Left ventricle myocardium superior (tissue), 1 donor: Measurements from ENCODE around the gene FAM221A. TPM values are rescaled to one million over a fixed set of nuclear protein-coding genes. Genes with fewer than 3 reads are reported as not detected.
"Not testable (repeated sequence)": the region's sequence is repeated elsewhere in the genome, so short reads cannot be mapped to it uniquely, and the experiment has no call there.

Source experiments
- ATAC-seq: fragments of 200-7000 bp; cut with Tn5 transposase; one replicate; pipeline ENCODE4 v1.9.1; 2020; ENCODE audit warnings: mild to moderate bottlenecking, moderate library complexity
- DNase-seq: peaks from one replicate; pipeline ENCODE4 v3.0.0-alpha.2; 2020
- intact Hi-C: fragments of 100-400 bp; cut with micrococcal nuclease; formaldehyde crosslinking; loops from one replicate; pipeline ENCODE4 v1.11.0; 2022
- long read RNA-seq: library from polyadenylated mRNA; unstranded; transcript quantifications from one replicate; pipeline ENCODE4 v2.0.0, GENCODE V29; 2021
- total RNA-seq: library from RNA; stranded (reverse); fragmentation: NEBNext Ultra II Directional; extraction: Animal tissue kit (Norgen Biotek cat#: 25700); gene quantifications from one replicate; pipeline ENCODE4 v1.2.1, GENCODE V29; 2021
- donor health status: DM: no; HTN: yes; CAD: no; lungs with severe emphysema.

Gene FAM221A, protein sequence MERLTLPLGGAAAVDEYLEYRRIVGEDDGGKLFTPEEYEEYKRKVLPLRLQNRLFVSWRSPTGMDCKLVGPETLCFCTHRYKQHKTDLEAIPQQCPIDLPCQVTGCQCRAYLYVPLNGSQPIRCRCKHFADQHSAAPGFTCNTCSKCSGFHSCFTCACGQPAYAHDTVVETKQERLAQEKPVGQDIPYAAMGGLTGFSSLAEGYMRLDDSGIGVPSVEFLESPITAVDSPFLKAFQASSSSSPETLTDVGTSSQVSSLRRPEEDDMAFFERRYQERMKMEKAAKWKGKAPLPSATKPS
- 2.1 TPM for total RNA-seq
- long read RNA-seq, partial matches to known transcripts: 0 of 3 reads
- long read RNA-seq, other reads (novel, unspliced or antisense): 1 of 3 reads

DNA sequence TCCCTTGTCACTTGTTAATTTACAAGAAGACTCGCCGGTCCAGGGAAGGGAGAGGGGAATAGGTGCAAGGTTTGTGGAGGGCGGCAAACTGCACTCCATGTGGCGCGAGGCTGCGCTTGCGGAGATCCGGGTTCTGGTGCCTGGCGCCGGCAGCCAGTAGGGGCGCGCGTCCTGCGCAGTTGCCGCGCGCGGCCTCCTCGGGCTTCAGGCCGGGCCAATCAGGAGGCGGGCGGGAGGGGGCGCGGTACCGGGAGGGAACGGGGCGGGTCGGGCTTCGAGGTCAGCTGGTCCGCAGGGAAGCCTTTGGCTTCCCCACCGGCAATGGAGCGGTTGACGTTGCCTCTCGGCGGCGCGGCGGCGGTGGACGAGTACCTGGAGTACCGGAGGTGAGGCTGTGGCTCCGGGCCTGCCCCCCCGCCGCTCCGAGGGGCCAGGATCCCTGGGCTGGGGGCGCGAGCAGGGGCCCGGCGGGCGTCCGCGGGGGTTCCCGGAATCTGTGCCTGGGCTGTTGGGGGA lies at the start of gene FAM221A:
TSS of gene FAM221A (plus strand) at position 302 of the 516 bp plus-strand sequence. CDS start at position 322, 20 bp downstream.
- ATAC-seq (peak; percentile 100), DNase-seq (peak; percentile 95)
- intact Hi-C loops: loop anchor here (10.0 kb wide), 1 partner anchor 85 kb away; the partner anchor contains the start of gene CCDC126

DNA sequence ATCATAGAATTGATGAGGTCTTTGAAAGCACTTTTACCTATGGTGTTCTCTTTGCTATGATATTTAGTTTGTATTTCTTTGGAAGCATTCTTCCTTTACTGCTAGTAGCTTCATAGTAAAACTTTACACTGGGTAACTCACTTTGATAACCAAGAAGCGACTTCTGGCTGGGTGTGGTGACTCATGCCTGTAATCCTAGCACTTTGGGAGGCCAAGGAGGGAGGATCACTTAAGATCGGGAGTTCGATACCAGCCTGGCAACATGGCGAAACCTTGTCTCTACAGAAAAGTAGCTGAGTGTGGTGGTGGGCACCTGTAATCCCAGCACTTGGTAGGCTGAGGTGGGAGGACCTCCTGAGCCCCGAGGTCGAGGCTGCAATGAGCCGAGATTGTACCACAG lies 46.6 kb upstream of the FAM221A start:
- ATAC-seq: no peak
- no peak for DNase-seq
- intact Hi-C loops: no loop called here

DNA sequence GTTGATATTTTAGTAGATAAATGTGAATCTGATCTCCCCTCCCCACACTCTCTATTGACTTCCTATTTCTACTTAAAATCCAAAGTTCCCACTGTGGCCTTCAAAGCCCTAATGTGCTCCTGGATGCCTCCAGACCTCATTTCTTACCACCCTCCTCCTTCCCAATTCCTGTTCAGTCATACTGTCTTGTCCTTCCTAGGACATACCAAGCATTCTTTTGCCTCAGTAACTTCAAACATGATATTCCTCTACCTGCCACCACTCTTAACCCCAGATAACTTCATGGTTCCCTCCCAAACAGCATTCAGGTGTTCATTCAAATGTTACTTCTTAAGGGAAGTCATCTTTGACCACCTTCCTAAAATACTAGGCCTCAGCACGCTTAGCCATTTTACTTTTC lies 34.2 kb upstream of the FAM221A start:
- DNase-seq (no peak), ATAC-seq (no peak)
- intact Hi-C loops: no loop called here

DNA sequence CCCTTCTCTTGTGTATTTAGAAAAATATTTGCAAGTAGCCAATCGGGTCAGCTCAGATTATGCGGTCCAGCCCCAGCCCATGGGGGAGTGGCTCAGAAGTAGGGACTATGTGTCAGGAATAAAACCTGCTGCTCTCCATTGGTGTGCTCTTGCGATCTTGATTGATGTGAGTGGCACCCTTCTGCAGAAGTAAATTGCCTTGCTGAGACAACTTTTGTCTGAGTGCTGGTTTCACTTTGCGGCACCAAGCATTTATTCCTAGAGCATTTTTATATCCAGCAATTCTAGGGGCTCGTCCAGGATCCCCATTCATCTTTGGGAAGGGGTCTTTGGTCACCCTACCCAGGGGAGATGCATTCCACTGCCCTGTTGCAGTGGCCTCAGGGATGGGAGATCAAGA lies 26.1 kb upstream of the FAM221A start:
- intact Hi-C loops: no loop called here
- ATAC-seq: no peak
- DNase-seq: no peak

DNA sequence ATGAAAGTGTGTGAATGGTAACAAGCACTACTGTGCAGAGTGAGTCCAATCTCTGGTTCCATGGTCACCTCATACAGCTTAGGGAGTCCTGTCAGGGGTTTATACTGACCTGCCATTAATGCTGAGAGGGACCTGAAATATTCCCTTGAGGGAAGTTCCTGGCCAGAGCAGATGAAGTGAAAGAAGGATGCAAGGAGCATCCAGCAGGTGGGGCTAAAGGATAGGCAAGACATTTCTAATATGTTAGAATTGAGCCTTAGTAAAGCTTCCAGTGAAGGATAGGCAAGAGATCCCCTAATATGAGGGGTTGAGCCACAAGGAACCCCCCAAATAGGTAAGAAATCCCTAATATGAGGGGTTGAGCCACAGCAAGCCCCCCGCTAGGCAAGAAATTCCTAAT lies 25.5 kb upstream of the FAM221A start:
- no peak for ATAC-seq
- intact Hi-C loops: no loop called here
- DNase-seq: no peak

DNA sequence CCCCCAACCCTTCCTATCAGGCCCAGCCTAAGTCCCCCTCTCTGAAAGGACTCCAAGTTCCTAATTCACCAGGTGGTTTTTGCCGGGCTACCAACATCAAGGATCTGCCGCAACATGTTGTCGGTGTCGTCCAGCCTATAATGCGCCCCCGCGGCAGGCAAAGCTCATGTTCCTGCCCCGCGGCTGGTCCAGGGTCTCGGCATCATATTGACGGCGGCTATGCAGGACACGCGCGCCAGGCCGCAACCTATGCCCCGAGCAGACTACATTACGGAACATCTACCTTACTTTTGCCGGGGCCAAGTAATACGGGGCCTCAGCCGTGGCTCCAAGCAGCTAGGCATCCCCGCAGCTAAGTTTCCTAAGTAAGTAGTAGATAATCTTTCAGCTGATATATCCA lies 24.6 kb upstream of the FAM221A start:
- no peak for DNase-seq
- ATAC-seq: no peak
- intact Hi-C loops: no loop called here

DNA sequence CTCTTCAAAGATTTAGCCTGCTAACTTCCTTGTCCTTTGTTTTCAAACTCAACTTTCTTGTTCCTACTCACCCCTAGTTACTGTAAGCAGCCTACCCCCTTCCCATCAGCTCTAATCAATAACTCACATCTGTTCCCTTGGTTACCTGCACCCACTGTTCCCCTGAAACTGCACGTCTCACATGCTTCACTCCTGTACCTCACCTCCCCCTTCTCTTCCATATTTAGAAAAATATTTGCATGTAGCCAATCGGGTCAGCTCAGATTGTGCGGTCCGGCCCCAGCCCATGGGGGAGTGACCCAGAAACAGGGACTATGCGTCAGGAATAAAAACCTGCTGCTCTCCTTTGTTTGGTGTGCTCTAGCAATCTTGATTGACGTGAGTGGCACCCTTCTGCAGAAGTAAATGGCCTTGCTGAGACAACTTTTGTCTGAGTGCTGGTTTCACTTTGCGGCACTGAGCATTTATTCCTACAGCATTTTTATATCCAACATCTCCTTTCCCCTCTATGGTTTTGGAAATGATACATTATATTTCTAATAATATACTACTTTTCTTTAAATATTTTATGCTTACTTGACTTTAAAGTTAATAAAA lies 21.1 kb upstream of the FAM221A start:
- DNase-seq (no peak), ATAC-seq (no peak)
- intact Hi-C loops: no loop called here

DNA sequence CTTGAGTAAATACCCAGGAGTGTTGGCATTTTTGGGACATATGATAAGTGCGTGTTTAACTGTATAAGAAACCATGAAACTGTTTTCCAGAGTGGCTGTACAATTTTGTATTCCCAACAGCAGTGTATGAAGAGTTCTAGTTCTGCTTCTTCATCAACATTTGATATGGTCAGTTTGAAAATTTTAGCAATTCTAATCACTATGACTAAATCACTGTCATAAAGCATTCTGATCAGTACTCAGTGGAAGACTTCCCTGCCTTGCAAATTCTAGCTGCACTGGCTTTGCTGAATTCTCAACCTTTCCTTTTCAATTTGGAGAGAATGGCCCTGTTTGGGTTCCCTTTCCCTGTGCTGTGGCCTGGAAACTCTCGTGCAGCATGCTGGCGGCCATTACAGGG lies 18.6 kb upstream of the FAM221A start:
- intact Hi-C loops: no loop called here
- DNase-seq (no peak), ATAC-seq (no peak)

DNA sequence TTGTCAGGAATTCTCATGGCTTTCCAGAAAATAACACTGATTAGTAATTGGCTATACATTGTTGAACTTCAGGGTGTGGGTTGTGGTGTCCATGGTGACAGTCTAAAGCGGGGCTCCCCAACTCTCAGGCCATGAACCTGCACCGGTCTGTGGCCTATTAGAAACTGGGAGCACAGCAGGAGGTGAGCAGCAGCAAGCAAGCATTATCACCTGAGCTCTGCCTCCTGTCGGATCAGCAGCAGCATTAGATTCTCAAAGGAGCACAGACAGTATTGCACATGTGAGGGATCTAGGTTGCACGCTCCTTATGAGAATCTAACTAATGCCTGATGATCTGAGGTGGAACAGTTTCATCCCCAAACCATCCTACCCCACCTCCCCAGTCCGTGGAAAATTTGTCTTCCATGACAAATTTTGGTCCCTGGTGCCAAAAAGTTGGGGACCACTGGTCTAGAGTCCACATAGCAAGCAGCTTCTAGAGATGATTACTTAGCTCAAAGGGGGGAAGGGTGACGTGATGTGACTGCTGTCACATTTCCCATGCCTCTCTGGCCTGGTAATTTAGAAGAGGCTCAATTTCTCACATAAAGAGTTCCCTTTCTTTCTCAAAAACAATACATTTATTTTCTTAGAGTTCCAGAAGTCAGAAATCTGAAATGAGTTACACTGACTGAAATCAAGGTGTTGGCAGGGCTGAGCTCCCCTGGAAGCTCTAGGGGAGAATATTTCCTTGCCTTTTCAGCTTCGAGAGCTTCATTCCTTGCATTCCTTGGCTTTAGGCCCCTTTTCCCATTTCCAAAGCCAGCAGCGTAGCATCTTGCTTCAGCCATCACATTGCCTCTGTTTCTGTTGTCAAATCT lies 17.6 kb upstream of the FAM221A start:
- ATAC-seq: no peak
- intact Hi-C loops: no loop called here
- no peak for DNase-seq

DNA sequence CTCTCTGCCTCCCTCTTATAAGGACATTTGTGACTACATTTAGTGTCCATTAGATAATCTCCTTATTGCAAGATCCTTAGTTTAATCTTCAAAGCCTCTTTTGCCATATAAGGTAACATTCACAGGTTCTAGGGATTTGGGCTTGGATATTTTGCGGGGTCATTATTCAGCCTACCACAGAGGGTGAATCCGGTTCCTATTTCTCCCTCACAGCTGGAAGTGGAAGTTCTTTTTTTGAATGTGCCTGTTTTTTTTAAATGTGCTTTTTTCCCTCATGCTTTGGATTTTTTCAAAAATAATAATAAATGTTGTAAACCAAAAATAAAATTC lies 17.1 kb upstream of the FAM221A start:
- no peak for ATAC-seq
- DNase-seq: no peak
- intact Hi-C loops: no loop called here

DNA sequence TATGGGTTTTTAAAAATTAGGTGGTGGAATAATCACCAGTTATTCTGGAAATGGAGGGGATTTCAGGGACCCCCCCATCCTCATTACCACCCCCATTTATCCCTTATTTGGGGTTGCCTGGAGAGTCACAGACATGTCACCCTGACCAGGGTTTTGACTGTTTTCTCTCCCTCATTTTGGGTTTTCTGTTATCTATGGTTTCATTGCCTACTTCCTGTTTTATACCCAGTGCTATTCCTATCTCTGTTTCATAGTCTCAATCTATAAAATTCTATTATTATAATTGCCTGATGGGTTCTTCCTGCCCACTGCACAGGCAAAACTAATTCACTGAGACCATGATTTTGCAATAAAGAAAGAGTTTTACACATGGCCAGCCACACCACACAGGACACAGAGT lies 15.9 kb upstream of the FAM221A start:
- intact Hi-C loops: no loop called here
- ATAC-seq (no peak), DNase-seq (no peak)

DNA sequence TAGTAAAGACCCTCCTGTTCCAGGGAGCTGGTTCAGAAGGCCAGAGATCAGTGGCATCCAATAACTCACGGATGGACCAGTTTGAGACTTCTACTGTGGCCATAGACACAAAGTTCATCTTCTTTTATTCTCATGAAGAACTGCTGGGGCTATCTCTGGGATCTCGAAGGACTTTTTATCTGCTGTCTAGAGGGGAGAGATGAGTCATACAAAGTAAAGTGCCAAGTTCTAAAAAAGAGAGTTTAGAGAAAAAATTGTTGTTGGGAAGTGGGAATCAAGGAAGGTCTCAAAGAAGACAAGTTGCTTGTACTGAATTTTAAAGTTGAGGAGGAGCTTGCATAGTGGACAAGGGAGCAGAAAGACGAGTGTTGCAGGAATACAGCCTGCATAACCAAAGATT lies 8.0 kb upstream of the FAM221A start:
- no peak for DNase-seq
- intact Hi-C loops: no loop called here
- no peak for ATAC-seq

DNA sequence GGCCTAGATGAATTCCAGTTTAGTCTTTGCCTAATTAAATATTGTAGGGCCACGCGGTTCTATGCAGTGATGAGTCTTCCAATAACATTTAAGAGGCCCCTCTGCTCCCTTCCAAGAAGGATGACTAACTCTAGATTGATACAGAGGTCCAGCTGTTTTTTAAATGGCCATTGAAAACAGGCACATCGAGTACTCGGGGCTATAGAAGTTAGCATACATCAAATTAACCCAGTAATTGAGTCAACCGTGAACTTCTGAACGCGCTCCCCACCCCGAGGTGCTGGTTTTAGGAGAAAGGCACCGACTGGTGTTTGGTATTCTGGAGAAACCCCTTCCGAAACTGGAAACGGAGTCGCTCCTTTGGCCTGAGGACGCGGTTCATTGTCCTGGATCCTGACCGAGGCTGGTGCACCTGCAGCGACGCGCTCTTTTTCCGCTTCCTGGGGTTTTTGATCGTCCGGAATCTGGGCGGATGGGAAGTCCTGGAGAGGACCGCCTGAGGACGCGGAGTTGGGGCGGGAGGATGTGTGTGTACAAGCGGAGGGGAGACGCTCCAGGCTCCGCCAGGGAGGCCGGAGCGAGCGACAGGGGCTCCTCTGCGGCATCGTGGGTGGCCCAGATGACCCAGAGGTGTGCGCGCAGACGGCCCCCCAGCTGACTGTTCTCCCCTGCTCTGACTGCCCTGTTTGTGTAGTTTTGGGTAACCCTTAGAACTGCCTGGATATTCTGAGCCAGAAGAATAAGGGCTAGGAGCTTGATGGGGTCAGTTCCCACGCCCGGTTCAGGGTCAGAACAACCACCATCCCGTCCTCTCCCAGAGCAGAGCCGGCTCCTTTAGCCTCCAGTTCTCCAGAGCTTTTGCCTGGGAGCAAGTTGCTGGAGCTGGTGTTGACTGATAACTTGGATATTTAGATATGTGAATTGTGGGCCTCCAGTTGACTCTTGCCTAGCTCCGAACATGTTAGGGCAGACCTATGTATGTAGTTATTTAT lies 711 bp downstream of the FAM221A start:
- ATAC-seq: peak; percentile 81
- peak; percentile 71 for DNase-seq
- intact Hi-C loops: loop anchor here (10.0 kb wide), 1 partner anchor 86 kb away; the partner anchor contains the start of gene CCDC126

DNA sequence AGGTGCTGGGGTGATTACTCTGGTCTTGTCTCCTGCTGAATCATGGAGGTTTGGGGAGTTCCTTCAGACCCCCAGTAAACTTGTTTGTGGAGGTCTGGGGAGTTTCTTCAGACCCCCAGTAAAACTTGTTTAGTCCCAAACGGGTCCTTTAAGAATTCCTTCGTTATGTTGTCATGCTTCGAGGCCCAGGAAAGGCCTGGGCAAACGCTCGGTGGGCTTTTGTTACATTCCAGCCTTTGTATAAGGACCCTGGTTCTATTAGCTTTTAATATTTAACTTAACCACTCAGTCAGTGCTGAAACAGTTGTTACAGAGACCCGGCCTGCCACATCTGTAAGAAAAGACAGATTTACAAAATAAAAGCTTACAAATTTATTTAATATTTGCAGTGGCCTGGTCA lies 4.0 kb downstream of the FAM221A start:
- DNase-seq, ATAC-seq: not testable (repeated sequence)
- intact Hi-C loops: loop anchor here (10.0 kb wide), 1 partner anchor 89 kb away; the partner anchor contains the start of gene CCDC126

DNA sequence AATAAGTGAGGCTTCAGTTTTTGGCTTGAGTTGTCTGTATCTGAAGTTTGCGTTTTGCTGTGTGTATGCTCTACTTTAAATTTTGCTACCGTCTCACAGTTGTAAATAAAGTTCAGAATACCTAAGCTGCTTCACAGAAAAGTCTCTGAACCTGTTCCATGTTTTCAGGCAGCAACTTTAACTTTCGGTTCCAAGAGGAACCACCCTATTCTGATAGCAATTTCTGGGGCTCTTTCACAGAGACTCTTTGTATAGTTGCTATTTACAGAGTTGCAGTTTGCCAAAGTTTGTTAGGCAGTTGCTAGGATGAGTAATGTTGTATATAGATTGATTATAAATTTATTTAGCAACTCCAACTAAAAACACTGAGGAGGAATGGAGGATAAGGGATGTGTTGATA lies 5.7 kb downstream of the FAM221A start:
- ATAC-seq: peak; percentile 47

DNA sequence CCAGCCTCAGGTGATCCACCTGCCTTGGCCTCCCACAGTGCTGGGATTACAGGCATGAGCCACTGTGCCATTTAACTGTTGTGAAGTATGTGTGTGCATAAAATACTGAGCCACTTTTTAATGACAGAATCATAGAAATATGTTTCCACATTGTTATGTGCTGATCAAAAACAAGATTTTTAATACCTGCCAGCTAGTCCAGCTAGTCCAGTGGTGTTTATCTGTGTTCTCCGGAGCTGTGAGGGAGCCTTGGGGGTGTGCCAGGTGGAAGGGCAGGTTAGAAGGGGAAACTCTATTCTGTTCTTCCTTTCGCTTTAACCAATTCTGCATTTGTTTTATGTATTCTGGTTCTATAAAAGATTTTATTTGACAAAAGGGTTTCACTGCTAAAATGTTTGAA lies 7.0 kb downstream of the FAM221A start:
- intact Hi-C loops: loop anchor here (10.0 kb wide), 1 partner anchor 92 kb away; the partner anchor contains the start of gene CCDC126
- ATAC-seq (peak; percentile 61), DNase-seq (peak; percentile 49)

More for the DNA sequence above, 5.7 kb downstream of the FAM221A start:
- intact Hi-C loops: loop anchor here (10.0 kb wide), 1 partner anchor 91 kb away; the partner anchor contains the start of gene CCDC126
- no peak for DNase-seq

DNA sequence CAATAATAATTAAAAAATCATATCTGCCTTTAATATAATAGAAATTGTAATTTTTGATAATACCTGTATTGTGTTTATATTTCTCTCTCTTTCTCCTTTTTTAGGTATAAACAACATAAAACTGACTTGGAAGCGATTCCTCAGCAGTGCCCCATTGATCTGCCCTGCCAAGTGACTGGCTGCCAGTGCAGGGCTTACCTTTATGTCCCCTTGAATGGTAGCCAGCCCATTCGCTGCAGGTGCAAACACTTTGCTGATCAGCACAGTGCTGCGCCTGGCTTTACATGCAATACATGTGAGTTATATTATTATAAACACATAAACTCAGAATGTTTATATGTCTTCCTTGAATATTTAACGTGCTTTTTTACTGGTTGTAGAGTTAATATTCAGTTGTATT lies 9.2 kb downstream of the FAM221A start:
- no peak for DNase-seq
- ATAC-seq: no peak

DNA sequence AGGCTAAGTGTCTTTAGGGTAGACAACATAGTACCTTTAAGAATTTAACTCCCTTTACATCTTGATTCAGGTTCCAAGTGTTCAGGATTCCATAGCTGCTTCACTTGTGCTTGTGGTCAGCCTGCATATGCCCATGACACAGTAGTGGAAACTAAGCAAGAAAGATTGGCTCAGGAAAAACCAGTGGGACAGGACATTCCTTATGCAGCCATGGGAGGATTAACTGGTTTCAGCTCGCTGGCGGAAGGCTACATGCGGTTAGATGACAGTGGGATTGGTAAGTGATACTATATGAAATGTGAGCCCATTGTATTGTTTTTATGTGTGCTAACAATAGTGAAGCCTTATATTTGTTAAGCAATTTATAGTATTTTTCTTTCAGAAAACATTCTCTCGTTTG lies 11.3 kb downstream of the FAM221A start:
- DNase-seq: no peak
- intact Hi-C loops: no loop called here
- no peak for ATAC-seq

More for the DNA sequence above, 9.2 kb downstream of the FAM221A start:
- intact Hi-C loops: loop anchor here (10.0 kb wide), 1 partner anchor 94 kb away; the partner anchor contains the start of gene CCDC126
